Mucosa of descending colon (tissue), 3 donors: ENCODE data around the gene CLCN4. TPM values are rescaled to one million over a fixed set of nuclear protein-coding genes. Genes with fewer than 3 reads are reported as not detected.

Source experiments
- ATAC-seq: fragments of 200-7000 bp; cut with Tn5 transposase; one replicate; pipeline ENCODE4 v1.9.1; 2020; ENCODE audit warnings: mild to moderate bottlenecking, moderate library complexity
- DNase-seq, 3 donors: peaks; one replicate each; pipeline ENCODE4 v3.0.0-alpha.2; 2020
- H3K36me3 ChIP-seq: fragments of 200-600 bp; one replicate; pipeline ENCODE4 v1.8.0; 2021; ENCODE audit warnings: low read depth, mild to moderate bottlenecking
- H3K4me1 ChIP-seq: fragments of 200-600 bp; one replicate; pipeline ENCODE4 v1.8.0; 2021; ENCODE audit warnings: low read depth, mild to moderate bottlenecking
- H3K4me3 ChIP-seq: fragments of 200-600 bp; one replicate; pipeline ENCODE4 v1.8.0; 2021; ENCODE audit warnings: mild to moderate bottlenecking
- H3K9me3 ChIP-seq: fragments of 200-600 bp; one replicate; pipeline ENCODE4 v1.8.0; 2021; ENCODE audit warnings: mild to moderate bottlenecking
- intact Hi-C, 2 donors: fragments of 100-400 bp; cut with DNase I in 1 of 2; cut with micrococcal nuclease in 1 of 2; formaldehyde crosslinking; loops; one replicate each; pipeline versions ENCODE4 v1.11.0 to v1.11.1; 2022; cut with DNase I, micrococcal nuclease
- total RNA-seq, 3 donors: library from RNA; stranded (reverse); fragmentation: NEBNext Ultra II Directional in 2 of 3; extraction: Animal tissue kit (Norgen Biotek cat#: 25700) in 2 of 3; gene quantifications; one replicate each; pipeline versions ENCODE4 v1.2.1 to v1.2.4, GENCODE V29; 2021 to 2023
- TF ChIP-seq, protein P1 (sequence below): fragments of 200-600 bp; IDR thresholded peaks from one replicate; pipeline ENCODE4 v1.8.0; 2022; ENCODE audit warnings: antibody characterized with exemption, mild to moderate bottlenecking
- donor health status: DM: no; HTN: no; CAD: no; lungs with moderate emphysema.
- donor health status: DM: no; HTN: no; CAD: no.
- donor health status: DM: no; HTN: yes; CAD: no.

The CLCN4 gene
- total RNA-seq, 3 donors from 2014 or later = 0.26 to 1.8 (median 1.7) TPM

DNA sequence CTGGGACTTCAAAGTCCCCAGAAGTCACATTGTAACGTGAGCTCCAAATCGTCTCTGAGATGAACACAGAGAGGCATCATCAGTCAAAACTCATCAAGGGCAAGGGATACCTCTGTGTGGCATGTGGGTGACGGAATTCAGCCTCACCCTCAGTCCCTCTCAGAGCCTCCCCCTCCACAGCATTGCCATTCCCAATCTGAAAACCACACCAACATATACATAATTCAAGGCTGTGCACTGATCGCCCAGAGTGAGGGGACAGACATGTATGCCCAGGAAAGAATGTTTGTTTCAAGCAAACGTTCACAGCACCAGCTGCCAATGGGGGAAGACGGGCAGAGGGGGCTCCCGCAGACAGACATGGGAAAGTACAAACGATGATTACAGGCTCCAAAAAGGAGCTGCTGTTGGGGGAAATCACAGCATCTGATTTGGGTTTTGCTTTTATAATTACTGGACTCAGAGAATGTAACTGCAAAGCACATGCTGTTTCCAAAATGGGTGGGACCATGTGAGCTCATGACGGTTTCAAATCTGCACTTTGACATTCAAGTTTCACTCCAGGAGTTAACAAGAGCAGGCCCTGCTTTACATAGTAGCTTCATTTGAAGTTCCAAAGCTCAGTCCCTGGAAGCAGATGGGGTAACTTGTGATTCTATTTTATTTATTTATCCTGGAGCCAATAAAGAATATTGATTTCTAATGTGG is 88.3 kb downstream of the CLCN4 start:
- Histone ChIP-seq H3K4me1 (no peaks in the 10 kb centered on the region), H3K9me3 (no peaks in the 10 kb centered on the region), H3K4me3 (no peak overlapping the region), H3K36me3 (no peaks in the 10 kb centered on the region)
- DNase-seq (no peak), ATAC-seq (no peak)
- intact Hi-C loops = no loop called here
- TF ChIP-seq, protein P1, sequence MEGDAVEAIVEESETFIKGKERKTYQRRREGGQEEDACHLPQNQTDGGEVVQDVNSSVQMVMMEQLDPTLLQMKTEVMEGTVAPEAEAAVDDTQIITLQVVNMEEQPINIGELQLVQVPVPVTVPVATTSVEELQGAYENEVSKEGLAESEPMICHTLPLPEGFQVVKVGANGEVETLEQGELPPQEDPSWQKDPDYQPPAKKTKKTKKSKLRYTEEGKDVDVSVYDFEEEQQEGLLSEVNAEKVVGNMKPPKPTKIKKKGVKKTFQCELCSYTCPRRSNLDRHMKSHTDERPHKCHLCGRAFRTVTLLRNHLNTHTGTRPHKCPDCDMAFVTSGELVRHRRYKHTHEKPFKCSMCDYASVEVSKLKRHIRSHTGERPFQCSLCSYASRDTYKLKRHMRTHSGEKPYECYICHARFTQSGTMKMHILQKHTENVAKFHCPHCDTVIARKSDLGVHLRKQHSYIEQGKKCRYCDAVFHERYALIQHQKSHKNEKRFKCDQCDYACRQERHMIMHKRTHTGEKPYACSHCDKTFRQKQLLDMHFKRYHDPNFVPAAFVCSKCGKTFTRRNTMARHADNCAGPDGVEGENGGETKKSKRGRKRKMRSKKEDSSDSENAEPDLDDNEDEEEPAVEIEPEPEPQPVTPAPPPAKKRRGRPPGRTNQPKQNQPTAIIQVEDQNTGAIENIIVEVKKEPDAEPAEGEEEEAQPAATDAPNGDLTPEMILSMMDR = no peak

DNA sequence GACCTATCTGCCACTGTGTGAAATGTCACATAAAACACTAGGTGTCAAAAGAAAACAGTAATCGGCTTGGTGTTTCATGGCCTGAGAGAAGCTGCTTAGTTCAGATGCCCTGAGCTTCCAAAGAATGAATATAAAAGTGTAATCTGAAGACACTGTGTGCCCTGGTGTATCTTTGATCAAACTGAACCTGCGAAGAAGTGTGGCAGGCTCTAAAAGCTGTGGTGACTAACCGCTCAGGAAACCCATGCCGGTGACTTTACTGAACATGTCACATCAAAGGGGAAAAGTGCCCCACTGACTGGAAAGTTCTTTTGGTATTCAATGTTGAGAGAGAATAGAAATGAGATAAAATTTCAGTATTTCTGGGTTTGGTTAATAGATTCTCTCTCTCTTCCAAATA is 89.1 kb downstream of the CLCN4 start:
- Histone ChIP-seq H3K4me3 (no peak overlapping the region), H3K9me3 (no peaks in the 10 kb centered on the region), H3K36me3 (no peaks in the 10 kb centered on the region), H3K4me1 (no peaks in the 10 kb centered on the region)
- ATAC-seq (no peak), DNase-seq (no peak)
- intact Hi-C loops = no loop called here
- TF ChIP-seq, protein P1 = no peak

DNA sequence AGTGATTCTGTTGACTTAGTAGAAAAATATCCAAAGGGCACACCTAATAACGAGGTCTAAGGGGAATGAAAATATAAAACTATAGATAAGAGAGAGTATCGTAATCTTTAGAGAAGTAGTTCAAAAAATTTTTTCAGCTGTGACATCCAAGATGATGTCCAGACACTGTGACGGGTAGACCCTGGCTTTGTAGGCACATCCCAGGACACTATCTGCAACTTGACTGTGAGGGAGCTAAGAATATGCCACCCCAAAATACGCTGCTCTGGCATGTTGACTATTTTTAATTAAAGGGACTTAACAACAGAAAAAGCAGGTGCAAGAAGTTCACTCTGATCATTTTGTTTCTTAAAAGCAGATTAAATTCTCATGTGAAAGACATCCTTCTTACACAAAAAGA is 89.5 kb downstream of the CLCN4 start:
- Histone ChIP-seq H3K4me1 (no peaks in the 10 kb centered on the region), H3K36me3 (no peaks in the 10 kb centered on the region), H3K4me3 (no peak overlapping the region), H3K9me3 (no peaks in the 10 kb centered on the region)
- TF ChIP-seq, protein P1 = no peak
- intact Hi-C loops = no loop called here
- DNase-seq (no peak), ATAC-seq (no peak)

DNA sequence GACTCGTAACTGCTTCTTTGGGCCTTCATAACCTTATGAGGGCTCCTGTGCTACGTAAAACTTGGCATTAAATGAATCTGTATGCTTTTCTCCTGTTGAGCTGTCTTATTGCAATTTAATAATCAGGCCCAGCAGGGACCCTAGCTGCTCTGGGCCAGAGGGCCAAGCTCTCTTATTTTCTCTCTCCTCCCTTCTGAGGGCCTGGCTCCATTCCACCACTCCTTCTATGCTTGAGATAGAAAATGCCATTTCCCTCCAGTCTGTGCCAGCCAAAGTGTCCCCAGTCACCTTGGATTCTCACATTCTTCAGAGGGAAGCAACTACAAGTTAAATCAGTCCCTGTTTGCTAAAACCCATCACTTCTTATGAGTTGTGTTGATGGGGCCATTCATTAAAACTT is 90.1 kb downstream of the CLCN4 start:
- intact Hi-C loops = no loop called here
- TF ChIP-seq, protein P1 = no peak
- Histone ChIP-seq H3K36me3 (no peaks in the 10 kb centered on the region), H3K9me3 (no peaks in the 10 kb centered on the region), H3K4me3 (no peak overlapping the region), H3K4me1 (no peaks in the 10 kb centered on the region)
- DNase-seq (no peak), ATAC-seq (no peak)

DNA sequence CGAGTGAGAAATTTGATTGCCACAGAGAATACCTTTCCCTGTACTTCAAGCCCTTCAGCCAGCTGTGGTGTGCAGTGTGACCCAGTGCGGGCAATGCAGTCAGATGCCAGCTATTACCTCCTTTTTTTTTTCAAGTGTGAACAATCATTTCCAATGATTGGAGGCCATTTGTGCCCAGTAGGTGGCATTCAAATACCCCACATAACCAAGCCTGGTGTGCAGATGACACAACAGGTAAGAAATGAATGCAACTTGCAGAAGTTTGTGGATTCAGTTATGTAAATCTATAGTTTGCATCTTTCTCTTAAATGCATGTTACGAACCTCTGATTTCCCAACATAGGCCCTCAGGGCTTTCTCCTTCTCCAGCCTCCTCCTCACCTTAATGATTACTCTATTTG is 98.0 kb downstream of the CLCN4 start:
- H3K4me1 ChIP-seq = no peaks in the 10 kb centered on the region
- intact Hi-C loops = no loop called here
- peak in 1 of 3 donors; percentile 13 for DNase-seq
- no peak overlapping the region for H3K4me3 ChIP-seq
- H3K9me3 ChIP-seq = no peaks in the 10 kb centered on the region
- no peaks in the 10 kb centered on the region for H3K36me3 ChIP-seq
- TF ChIP-seq, protein P1 = no peak
- ATAC-seq = no peak

DNA sequence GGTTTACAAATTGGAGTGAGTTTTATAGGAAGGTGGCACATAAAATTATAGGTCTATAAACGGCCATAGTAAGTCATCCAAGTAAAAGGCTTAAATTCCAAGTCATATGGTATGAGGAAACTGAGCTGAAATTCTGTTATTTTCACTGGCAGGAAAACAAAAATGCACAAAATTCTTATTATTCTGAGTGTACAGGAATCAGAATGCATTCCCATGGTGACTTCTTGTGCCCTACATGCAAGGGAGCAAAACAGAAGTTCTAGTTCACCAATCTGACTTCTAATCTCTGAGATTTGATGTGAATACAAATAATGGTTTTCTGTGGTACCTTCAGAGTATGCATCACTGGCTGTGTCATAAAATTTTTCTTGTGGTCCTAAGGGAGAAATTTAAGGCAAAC is 102.9 kb downstream of the CLCN4 start:
- Histone ChIP-seq H3K9me3 (no peaks in the 10 kb centered on the region), H3K4me1 (no peaks in the 10 kb centered on the region), H3K4me3 (no peak overlapping the region), H3K36me3 (no peaks in the 10 kb centered on the region)
- ATAC-seq (no peak), DNase-seq (no peak)
- intact Hi-C loops = no loop called here
- TF ChIP-seq, protein P1 = no peak
